ENCODE results near the gene OR4E1. TPM values are rescaled to one million over a fixed set of nuclear protein-coding genes. Genes with fewer than 3 reads are reported as not detected.

OR4E1 gene
- total RNA-seq, 2 donors from 2014 or later: not detected

DNA sequence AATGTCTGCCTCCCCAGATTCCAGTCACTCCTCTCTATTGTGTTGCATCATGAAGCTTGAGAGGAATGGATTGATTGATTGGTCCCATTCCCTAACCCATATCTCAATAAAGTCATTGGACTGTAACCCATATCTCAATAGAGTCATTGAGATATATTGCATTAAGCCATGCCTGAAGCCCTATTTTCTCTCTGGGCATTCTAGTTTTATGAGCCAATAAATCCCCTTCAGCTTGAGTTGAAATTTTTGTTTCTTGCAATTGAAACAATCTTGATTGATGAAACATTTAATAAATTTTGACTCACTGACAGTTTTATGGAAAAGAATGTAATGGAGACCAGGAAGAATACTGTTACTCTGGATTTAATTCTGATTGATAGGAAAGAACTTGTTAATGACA, 20.8 kb upstream of the OR4E1 start:
- H3K4me3 ChIP-seq: no peak overlapping the region
- no peak overlapping the region for H3K27ac ChIP-seq
- H3K27me3 ChIP-seq: no peaks in the 10 kb centered on the region
- TF ChIP-seq, protein P1, sequence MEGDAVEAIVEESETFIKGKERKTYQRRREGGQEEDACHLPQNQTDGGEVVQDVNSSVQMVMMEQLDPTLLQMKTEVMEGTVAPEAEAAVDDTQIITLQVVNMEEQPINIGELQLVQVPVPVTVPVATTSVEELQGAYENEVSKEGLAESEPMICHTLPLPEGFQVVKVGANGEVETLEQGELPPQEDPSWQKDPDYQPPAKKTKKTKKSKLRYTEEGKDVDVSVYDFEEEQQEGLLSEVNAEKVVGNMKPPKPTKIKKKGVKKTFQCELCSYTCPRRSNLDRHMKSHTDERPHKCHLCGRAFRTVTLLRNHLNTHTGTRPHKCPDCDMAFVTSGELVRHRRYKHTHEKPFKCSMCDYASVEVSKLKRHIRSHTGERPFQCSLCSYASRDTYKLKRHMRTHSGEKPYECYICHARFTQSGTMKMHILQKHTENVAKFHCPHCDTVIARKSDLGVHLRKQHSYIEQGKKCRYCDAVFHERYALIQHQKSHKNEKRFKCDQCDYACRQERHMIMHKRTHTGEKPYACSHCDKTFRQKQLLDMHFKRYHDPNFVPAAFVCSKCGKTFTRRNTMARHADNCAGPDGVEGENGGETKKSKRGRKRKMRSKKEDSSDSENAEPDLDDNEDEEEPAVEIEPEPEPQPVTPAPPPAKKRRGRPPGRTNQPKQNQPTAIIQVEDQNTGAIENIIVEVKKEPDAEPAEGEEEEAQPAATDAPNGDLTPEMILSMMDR (IDR thresholded peaks at IDR 0.05): no peak
- H3K36me3 ChIP-seq: no peaks in the 10 kb centered on the region
- H3K4me1 ChIP-seq: no peaks in the 10 kb centered on the region
- DNase-seq (ENCODE audit: low spot score): no peak
- H3K9me3 ChIP-seq: no peaks in the 10 kb centered on the region

DNA sequence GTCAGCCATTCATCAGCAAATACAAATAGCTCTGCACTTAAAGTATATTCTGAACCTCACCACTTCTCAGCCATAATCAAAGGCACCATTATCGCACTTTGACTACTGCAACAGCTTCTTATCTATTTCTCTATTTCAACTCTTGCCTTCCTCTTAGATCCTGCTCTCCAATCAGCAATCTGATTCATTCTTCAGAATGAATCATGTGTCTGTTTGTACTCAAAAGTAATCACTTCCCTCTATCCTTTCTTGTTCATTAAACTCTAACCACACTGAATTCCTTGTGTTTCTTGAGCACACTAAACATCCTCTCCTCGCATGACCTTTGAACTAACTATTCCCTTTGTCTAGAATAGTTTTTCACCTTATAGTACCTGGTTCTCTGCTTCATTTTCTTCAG, 12.8 kb upstream of the OR4E1 start:
- no peaks in the 10 kb centered on the region for H3K27me3 ChIP-seq
- no peak for DNase-seq (ENCODE audit: low spot score)
- no peaks in the 10 kb centered on the region for H3K9me3 ChIP-seq
- no peaks in the 10 kb centered on the region for H3K36me3 ChIP-seq
- no peak overlapping the region for H3K27ac ChIP-seq
- TF ChIP-seq, protein P1 (IDR thresholded peaks at IDR 0.05): no peak
- no peak overlapping the region for H3K4me3 ChIP-seq
- no peaks in the 10 kb centered on the region for H3K4me1 ChIP-seq

DNA sequence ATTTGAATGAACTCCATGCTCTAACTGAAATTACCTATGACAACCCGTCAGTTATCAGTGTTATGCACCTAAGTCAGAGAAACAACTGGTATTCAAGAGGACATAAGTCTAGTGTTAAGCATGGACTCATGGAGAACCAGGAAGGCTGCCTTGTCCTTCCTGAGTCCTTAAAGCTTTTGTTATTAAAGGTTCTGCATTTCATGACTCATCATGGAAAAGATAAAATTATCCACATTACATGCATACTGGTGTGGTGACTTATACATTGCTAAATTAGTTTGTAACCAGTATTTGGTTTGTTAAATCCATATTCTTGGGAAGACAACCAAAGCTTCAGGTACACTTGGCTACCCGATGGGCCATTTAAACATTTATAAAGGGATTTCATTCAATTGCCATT, 6.5 kb upstream of the OR4E1 start:
- no peaks in the 10 kb centered on the region for H3K36me3 ChIP-seq
- no peak overlapping the region for H3K27ac ChIP-seq
- no peaks in the 10 kb centered on the region for H3K4me1 ChIP-seq
- H3K4me3 ChIP-seq: no peak overlapping the region
- TF ChIP-seq, protein P1 (IDR thresholded peaks at IDR 0.05): no peak
- peaks cover 0 to 9% of the 10 kb centered on the region in 2 donors for H3K9me3 ChIP-seq
- no peak for DNase-seq (ENCODE audit: low spot score)
- H3K27me3 ChIP-seq: no peaks in the 10 kb centered on the region

DNA sequence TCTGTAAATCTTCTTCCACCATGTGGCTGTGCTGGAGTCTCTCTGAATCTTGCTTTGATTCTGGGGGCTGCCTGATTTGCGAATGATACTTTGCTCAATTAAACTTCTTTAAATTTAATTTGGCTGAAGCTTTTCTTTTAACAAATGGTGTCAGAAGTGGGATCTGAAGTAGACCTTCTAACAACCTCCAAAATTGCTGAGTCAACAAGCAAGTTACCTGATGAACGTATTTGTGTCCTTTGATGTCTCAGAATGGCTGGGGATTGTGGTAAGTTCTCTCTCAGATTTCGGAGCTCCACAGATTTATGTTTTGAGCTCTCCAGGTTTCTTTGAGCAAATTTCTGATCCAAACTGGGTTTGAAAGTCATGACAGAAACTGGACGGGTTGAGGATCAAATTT, 1.9 kb upstream of the OR4E1 start:
- H3K4me1 ChIP-seq: no peaks in the 10 kb centered on the region
- no peak overlapping the region for H3K27ac ChIP-seq
- no peaks in the 10 kb centered on the region for H3K36me3 ChIP-seq
- H3K9me3 ChIP-seq: peaks cover 0 to 9% of the 10 kb centered on the region in 2 donors
- H3K4me3 ChIP-seq: no peak overlapping the region
- TF ChIP-seq, protein P1 (IDR thresholded peaks at IDR 0.05): no peak
- no peak for DNase-seq (ENCODE audit: low spot score)
- no peaks in the 10 kb centered on the region for H3K27me3 ChIP-seq

DNA sequence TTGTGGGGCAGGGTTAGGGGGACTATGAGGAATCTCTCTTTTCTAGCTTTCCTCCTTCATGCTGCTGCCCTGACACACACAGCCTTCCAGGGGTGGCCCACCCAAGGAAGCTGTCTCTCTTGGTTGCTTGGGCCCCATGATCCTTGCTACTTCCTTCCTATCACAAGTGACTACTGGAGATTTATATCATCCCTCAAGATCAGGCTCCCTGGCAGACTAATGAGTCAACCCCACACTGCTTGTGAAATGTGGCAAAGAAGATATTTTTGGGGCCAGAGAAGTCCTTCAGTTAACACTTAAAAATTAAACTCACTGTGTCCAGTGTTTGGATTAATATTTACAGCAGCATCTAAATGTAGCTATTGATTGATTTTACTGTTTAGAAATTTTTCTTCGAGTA, 1.5 kb downstream of the OR4E1 start:
- no peaks in the 10 kb centered on the region for H3K27me3 ChIP-seq
- H3K4me3 ChIP-seq: no peak overlapping the region
- TF ChIP-seq, protein P1 (IDR thresholded peaks at IDR 0.05): no peak
- no peaks in the 10 kb centered on the region for H3K36me3 ChIP-seq
- DNase-seq (ENCODE audit: low spot score): no peak
- H3K9me3 ChIP-seq: peaks cover 0 to 9% of the 10 kb centered on the region in 2 donors
- no peaks in the 10 kb centered on the region for H3K4me1 ChIP-seq
- H3K27ac ChIP-seq: no peak overlapping the region

DNA sequence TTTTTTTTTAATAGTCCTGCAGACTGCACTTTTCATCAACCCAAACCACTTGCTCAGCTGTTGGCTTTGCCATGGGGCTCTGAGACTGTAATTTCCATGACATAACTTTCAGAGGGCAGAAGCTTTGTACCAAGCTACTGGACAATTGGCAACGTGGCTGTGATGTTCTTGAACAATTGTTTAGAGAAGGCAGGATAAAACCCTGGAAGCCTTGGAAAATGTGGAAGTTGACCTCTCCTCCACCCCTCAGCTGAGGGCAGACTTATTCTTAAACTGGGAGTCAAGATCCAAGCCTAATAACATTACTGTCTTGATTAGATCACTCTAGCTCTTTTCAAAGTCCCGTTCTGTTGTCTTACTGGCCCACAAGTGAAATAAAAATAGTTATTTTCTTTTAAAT, 2.2 kb downstream of the OR4E1 start:
- H3K4me1 ChIP-seq: no peaks in the 10 kb centered on the region
- no peaks in the 10 kb centered on the region for H3K36me3 ChIP-seq
- DNase-seq (ENCODE audit: low spot score): no peak
- peaks cover 0 to 9% of the 10 kb centered on the region in 2 donors for H3K9me3 ChIP-seq
- no peaks in the 10 kb centered on the region for H3K27me3 ChIP-seq
- H3K27ac ChIP-seq: no peak overlapping the region
- H3K4me3 ChIP-seq: no peak overlapping the region
- TF ChIP-seq, protein P1 (IDR thresholded peaks at IDR 0.05): no peak

All from right atrium auricular region (tissue), 2 donors.